Measurements from ENCODE around the gene PCDH15. TPM values are rescaled to one million over a fixed set of nuclear protein-coding genes. Genes with fewer than 3 reads are reported as not detected.

Gene PCDH15
- total and polyA plus RNA-seq, 2 of the 13 experiments (the other 11 are each of a cell fraction or from before 2014, with no cell fraction given) = not detected

DNA sequence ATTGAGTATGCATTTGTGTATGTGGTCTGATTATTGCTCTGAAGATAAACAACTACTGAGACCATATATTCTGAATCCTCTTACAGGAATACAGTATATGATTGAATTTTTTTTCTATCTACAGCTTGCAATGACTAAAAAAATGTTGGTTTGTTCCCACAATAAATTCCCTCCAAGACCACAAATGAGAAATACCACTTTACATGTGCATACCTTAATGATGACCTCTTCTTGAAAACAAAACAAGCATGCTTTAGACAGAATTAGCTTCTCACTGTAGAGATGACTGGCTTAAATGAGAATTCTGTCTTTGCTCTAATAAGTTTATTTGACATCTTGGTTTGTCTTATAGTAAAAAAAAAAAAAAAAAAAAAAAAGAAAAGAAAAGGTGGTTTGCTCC is 241.5 kb downstream of the PCDH15 start:
- in situ Hi-C loops (cut with HindIII; ENCODE audit: extremely low pct_ligation_motif_present, low pct_unique_long_range_greater_than_20kb) = no loop called here
- TF ChIP-seq ZNF709 (CRISPR knock-in tag; IDR thresholded peaks at IDR 0.05) = no peak
- TF ChIP-seq, protein P1, sequence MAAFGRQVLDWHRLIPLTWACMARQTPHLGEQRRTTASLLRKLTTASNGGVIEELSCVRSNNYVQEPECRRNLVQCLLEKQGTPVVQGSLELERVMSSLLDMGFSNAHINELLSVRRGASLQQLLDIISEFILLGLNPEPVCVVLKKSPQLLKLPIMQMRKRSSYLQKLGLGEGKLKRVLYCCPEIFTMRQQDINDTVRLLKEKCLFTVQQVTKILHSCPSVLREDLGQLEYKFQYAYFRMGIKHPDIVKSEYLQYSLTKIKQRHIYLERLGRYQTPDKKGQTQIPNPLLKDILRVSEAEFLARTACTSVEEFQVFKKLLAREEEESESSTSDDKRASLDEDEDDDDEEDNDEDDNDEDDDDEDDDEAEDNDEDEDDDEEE (CRISPR knock-in tag; IDR thresholded peaks at IDR 0.05) = no peak
- TF ChIP-seq AGO1 (IDR thresholded peaks at IDR 0.05; ENCODE audit: low read depth, low read length, poor library complexity, severe bottlenecking) = no peak
- no peak for TF ChIP-seq ZNF142 (CRISPR knock-in tag; IDR thresholded peaks at IDR 0.05)
- no peaks in the 10 kb centered on the region; a peak in 1 of 5 replicates for H3K27me3 ChIP-seq (ENCODE audit: control insufficient read depth in 1 of 2, insufficient read depth in 2 of 2, low read length in 2 of 2)
- H3K27ac ChIP-seq (ENCODE audit: extremely low read length, insufficient read depth, low read length) = no peak overlapping the region
- intact Hi-C loops (cut with micrococcal nuclease; ENCODE audit: unreplicated experiment) = no loop called here
- ChIA-PET CTCF (ENCODE audit: low intra/inter-chr PET ratio, low total read pairs) (no interaction called here), POLR2A (no interaction called here)
- no peak for FAIRE-seq
- H2AFZ ChIP-seq (ENCODE audit: low read length) = no peak overlapping the region
- H3K4me1 ChIP-seq (ENCODE audit: insufficient read depth, low read length) = no peaks in the 10 kb centered on the region
- no peak for DNase-seq (ENCODE audit: low spot score)
- no peaks in the 10 kb centered on the region for H3K79me2 ChIP-seq (ENCODE audit: insufficient read depth, low read length)
- ATAC-seq = no peak
- H3K4me3 ChIP-seq (replicated peaks in 1 of 3; ENCODE audit: insufficient read depth in 1 of 3, low read depth in 2 of 3, low read length in 3 of 3) = no peak overlapping the region
- H3K4me2 ChIP-seq (ENCODE audit: low read depth, low read length) = no peak overlapping the region
- no peaks in the 10 kb centered on the region for H4K20me1 ChIP-seq (ENCODE audit: insufficient read depth, low read length)
- H3K9me3 ChIP-seq (ENCODE audit: low read length) = no peaks in the 10 kb centered on the region
- BruUV-seq (replicated peaks) = no TSS peak
- H3K9ac ChIP-seq (ENCODE audit: insufficient read depth, low read depth, low read length) = no peak overlapping the region
- H3K36me3 ChIP-seq (replicated peaks in 1 of 2; ENCODE audit: control insufficient read depth in 1 of 2, insufficient read depth in 2 of 2, low read length in 2 of 2) = no peaks in the 10 kb centered on the region

Data from HepG2 (cell line).